ENCODE results near the gene RNASEL. TPM values are rescaled to one million over a fixed set of nuclear protein-coding genes. Genes with fewer than 3 reads are reported as not detected.

Gene RNASEL, protein sequence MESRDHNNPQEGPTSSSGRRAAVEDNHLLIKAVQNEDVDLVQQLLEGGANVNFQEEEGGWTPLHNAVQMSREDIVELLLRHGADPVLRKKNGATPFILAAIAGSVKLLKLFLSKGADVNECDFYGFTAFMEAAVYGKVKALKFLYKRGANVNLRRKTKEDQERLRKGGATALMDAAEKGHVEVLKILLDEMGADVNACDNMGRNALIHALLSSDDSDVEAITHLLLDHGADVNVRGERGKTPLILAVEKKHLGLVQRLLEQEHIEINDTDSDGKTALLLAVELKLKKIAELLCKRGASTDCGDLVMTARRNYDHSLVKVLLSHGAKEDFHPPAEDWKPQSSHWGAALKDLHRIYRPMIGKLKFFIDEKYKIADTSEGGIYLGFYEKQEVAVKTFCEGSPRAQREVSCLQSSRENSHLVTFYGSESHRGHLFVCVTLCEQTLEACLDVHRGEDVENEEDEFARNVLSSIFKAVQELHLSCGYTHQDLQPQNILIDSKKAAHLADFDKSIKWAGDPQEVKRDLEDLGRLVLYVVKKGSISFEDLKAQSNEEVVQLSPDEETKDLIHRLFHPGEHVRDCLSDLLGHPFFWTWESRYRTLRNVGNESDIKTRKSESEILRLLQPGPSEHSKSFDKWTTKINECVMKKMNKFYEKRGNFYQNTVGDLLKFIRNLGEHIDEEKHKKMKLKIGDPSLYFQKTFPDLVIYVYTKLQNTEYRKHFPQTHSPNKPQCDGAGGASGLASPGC
- total RNA-seq (10 to 100 TPM; 13.5 to 13.6 TPM), polyA plus RNA-seq (ENCODE audit: insufficient read length in 6 of 6) (10 to 100 TPM; 10.6 to 13.7 (median 12.1) TPM)
- long read RNA-seq, donor 1 = 0 reads
- long read RNA-seq, donor 2 = 0 reads
- long read RNA-seq, donor 3, full-length matches to known transcripts = 1 of 1 reads
- long read RNA-seq, donor 3, partial matches to known transcripts = 0 of 1 reads
- long read RNA-seq, donor 3, other reads (novel, unspliced or antisense) = 0 of 1 reads
- long read RNA-seq, donor 4, full-length matches to known transcripts = 1 of 5 reads
- long read RNA-seq, donor 4, partial matches to known transcripts = 4 of 5 reads
- long read RNA-seq, donor 4, other reads (novel, unspliced or antisense) = 0 of 5 reads
- long read RNA-seq, donor 5, full-length matches to known transcripts = 2 of 2 reads
- long read RNA-seq, donor 5, partial matches to known transcripts = 0 of 2 reads
- long read RNA-seq, donor 5, other reads (novel, unspliced or antisense) = 0 of 2 reads
- long read RNA-seq, donor 6, full-length matches to known transcripts = 3 of 3 reads
- long read RNA-seq, donor 6, partial matches to known transcripts = 0 of 3 reads
- long read RNA-seq, donor 6, other reads (novel, unspliced or antisense) = 0 of 3 reads
- long read RNA-seq, donor 7 = 0 reads
- long read RNA-seq, donor 8 = 0 reads
- long read RNA-seq, donor 9 = 0 reads
- long read RNA-seq, donor 10, partial matches to known transcripts = 2 of 2 reads
- long read RNA-seq, donor 10, other reads (novel, unspliced or antisense) = 0 of 2 reads
- long read RNA-seq, donor 11, full-length matches to known transcripts = 1 of 1 reads
- long read RNA-seq, donor 11, partial matches to known transcripts = 0 of 1 reads
- long read RNA-seq, donor 11, other reads (novel, unspliced or antisense) = 0 of 1 reads
- long read RNA-seq, donor 12 = 0 reads

DNA sequence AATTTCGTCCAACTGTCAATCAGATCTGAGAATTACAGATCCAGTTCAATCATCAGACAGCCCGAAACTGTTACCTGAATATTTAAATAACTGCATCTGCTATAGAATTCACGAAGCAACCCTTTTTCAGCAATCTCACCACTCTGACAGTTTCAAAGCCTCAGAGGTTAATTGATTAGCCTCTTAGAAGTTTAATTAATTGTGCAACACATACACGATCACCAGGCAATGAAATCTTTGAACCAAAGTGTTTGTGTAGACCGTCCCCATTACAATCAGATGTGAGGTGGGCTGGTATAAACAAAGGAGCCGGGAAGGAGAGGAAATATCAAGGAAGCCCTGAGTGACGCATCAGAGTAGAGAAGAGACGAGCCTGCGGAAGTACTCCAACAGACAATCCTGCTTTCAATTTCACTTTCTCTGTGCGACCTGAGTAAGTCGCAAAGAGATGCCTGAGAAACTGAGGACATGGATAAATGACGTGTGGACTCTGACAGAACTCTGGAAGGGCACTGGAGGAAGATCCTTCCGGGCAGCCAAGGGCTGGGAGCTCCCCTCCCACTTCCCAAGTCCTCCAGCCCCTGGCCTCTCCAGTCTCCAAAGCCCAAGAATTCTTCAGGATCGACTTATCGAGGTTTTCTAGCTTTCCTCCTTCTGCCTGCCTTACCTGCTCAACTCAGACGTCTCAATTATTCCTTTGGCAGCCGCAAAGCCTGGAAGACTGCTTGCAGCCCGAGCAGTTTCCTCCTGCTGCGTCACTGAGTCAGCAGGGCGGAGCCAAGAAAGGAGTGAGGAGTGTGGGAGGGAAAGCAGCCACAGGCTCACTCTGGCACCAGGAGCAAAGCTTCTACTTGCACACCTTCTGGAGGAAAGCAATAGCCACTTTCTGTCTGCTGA is at the start of gene RNASEL:
Gene RNASEL, minus strand, starts transcription at position 757 of the 897 bp plus-strand sequence. CDS start 2,450 bp downstream, outside the sequence.
- Histone ChIP-seq H3K9me3 (no peaks in the 10 kb centered on the region), H3K27ac (peak within 1 kb of the TSS; percentile 96 to 99), H3K4me3 (peak within 1 kb of the TSS; percentile 65 to 67), H3K36me3 (no peaks in the 10 kb centered on the region), H3K4me1 (peaks cover 0 to 47% of the 10 kb centered on the region in 2 donors), H3K27me3 (no peaks in the 10 kb centered on the region)
- TF ChIP-seq, protein P1, sequence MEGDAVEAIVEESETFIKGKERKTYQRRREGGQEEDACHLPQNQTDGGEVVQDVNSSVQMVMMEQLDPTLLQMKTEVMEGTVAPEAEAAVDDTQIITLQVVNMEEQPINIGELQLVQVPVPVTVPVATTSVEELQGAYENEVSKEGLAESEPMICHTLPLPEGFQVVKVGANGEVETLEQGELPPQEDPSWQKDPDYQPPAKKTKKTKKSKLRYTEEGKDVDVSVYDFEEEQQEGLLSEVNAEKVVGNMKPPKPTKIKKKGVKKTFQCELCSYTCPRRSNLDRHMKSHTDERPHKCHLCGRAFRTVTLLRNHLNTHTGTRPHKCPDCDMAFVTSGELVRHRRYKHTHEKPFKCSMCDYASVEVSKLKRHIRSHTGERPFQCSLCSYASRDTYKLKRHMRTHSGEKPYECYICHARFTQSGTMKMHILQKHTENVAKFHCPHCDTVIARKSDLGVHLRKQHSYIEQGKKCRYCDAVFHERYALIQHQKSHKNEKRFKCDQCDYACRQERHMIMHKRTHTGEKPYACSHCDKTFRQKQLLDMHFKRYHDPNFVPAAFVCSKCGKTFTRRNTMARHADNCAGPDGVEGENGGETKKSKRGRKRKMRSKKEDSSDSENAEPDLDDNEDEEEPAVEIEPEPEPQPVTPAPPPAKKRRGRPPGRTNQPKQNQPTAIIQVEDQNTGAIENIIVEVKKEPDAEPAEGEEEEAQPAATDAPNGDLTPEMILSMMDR (IDR thresholded peaks at IDR 0.05) = no peak
- peak; percentile 62 to 94 (median 84) for DNase-seq
- peak; percentile 98 for ATAC-seq
- intact Hi-C loops (cut with DNase I) = no loop called here

DNA sequence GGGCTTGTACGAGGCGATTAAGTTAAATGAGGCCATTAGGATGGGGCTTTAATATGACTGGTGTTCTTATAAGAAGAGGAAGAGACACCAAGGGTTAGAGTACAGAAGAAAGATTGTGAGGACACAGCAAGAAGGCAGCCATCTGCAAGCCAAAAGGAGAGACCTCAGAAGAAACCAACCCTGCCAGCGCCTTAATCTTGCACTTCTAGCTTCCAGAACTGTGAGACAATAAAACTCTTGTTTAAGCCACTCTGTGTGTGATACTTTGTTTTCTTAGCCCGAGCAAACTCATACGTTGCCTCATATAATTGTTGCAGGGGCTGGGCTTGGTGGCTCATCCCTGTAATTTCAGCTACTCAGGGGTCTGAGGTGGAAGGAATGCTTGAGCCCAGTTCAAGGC is 48.7 kb upstream of the RNASEL start:
- Histone ChIP-seq H3K27ac (no peak overlapping the region), H3K4me1 (no peaks in the 10 kb centered on the region), H3K36me3 (no peaks in the 10 kb centered on the region), H3K4me3 (no peak overlapping the region), H3K27me3 (no peaks in the 10 kb centered on the region), H3K9me3 (no peaks in the 10 kb centered on the region)
- TF ChIP-seq, protein P1 (IDR thresholded peaks at IDR 0.05) = no peak
- intact Hi-C loops (cut with DNase I) = no loop called here
- no peak for DNase-seq
- no peak for ATAC-seq

DNA sequence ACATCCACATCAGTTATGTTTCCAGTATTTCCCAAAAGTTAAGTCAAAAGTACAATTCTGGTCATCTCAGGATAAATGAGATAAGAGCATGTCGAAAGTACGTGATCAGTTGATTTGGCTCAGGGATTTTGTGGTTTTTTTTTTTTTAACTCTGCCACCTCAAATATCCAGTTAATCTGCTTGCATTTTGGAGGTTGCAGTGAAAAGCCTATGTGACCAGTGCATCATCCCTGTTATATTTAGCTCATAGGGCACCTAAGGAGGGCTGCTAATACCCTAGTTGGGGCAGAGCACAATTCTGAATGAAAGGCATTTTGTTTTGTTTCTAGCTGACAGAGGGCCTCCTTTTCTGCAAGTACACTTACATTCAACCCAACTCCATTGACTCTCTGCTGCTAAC is 46.8 kb upstream of the RNASEL start:
- no peaks in the 10 kb centered on the region for H3K36me3 ChIP-seq
- H3K27ac ChIP-seq = no peak overlapping the region
- ATAC-seq (no peak), DNase-seq (no peak)
- H3K4me3 ChIP-seq = no peak overlapping the region
- H3K9me3 ChIP-seq = no peaks in the 10 kb centered on the region
- TF ChIP-seq, protein P1 (IDR thresholded peaks at IDR 0.05) = no peak
- intact Hi-C loops (cut with DNase I) = no loop called here
- H3K27me3 ChIP-seq = no peaks in the 10 kb centered on the region
- no peaks in the 10 kb centered on the region for H3K4me1 ChIP-seq

Data from left lung (tissue), 14 donors.